ENCODE results near the gene HMGXB3.

The HMGXB3 gene

GRCh38 chr5:150065886-150066285, 65.3 kb downstream of the HMGXB3 start:
- no peak overlapping the region for H3K4me3 ChIP-seq (ENCODE audit: low read depth, low read length)
- TF ChIP-seq CTCF (IDR thresholded peaks at IDR 0.05; ENCODE audit: low read depth, low read length), result no peak

GRCh38 chr5:150066436-150066835, 65.9 kb downstream of the HMGXB3 start:
- TF ChIP-seq CTCF (IDR thresholded peaks at IDR 0.05; ENCODE audit: low read depth, low read length), result no peak
- no peak overlapping the region for H3K4me3 ChIP-seq (ENCODE audit: low read depth, low read length)

- no peak overlapping the region for H3K4me3 ChIP-seq (ENCODE audit: low read depth, low read length)
- no peak for TF ChIP-seq CTCF (IDR thresholded peaks at IDR 0.05; ENCODE audit: low read depth, low read length)
Measured at GRCh38 chr5:150066901-150067396, 66.4 kb downstream of the HMGXB3 start.

GRCh38 chr5:150067405-150067960, 66.9 kb downstream of the HMGXB3 start:
- no peak for TF ChIP-seq CTCF (IDR thresholded peaks at IDR 0.05; ENCODE audit: low read depth, low read length)
- no peak overlapping the region for H3K4me3 ChIP-seq (ENCODE audit: low read depth, low read length)

- no peak for TF ChIP-seq CTCF (IDR thresholded peaks at IDR 0.05; ENCODE audit: low read depth, low read length)
- no peak overlapping the region for H3K4me3 ChIP-seq (ENCODE audit: low read depth, low read length)
Measured at GRCh38 chr5:150068071-150068470, 67.5 kb downstream of the HMGXB3 start.

GRCh38 chr5:150068472-150068871, 67.9 kb downstream of the HMGXB3 start:
- H3K4me3 ChIP-seq (ENCODE audit: low read depth, low read length), result no peak overlapping the region
- no peak for TF ChIP-seq CTCF (IDR thresholded peaks at IDR 0.05; ENCODE audit: low read depth, low read length)

- no peak for TF ChIP-seq CTCF (IDR thresholded peaks at IDR 0.05; ENCODE audit: low read depth, low read length)
- H3K4me3 ChIP-seq (ENCODE audit: low read depth, low read length), result no peak overlapping the region
Measured at GRCh38 chr5:150068961-150069645, 68.6 kb downstream of the HMGXB3 start.
